GM23248 (cell line): ENCODE data around the gene KCNMB4.

Experiments
- EZH2 ChIP-seq: fragments of 200-600 bp; sonication (generic); IDR thresholded peaks from 2 replicates; pipeline ENCODE4 v1.6.1; 2018; ENCODE audit warnings: antibody characterized with exemption, mild to moderate bottlenecking; ENCODE audit not compliant: insufficient read depth, poor library complexity, severe bottlenecking
- EZH2phosphoT487 ChIP-seq: fragments of 200-600 bp; sonication (generic); IDR thresholded peaks from 2 replicates; pipeline ENCODE4 v1.6.1; 2018; ENCODE audit warnings: antibody characterized with exemption, moderate library complexity, mild to moderate bottlenecking, low read depth; ENCODE audit not compliant: insufficient read depth

- TF ChIP-seq EZH2phosphoT487, result no peak
- TF ChIP-seq EZH2, result no peak
Observed at GRCh38 chr12:70449074-70449752, 83.1 kb downstream of the KCNMB4 start.
